ENCODE data around the gene ABCG4. TPM values are rescaled to one million over a fixed set of nuclear protein-coding genes. Genes with fewer than 3 reads are reported as not detected.

Gene ABCG4
- total RNA-seq, 2 donors from 2014 or later, result 0.85 TPM; not detected in 1

DNA sequence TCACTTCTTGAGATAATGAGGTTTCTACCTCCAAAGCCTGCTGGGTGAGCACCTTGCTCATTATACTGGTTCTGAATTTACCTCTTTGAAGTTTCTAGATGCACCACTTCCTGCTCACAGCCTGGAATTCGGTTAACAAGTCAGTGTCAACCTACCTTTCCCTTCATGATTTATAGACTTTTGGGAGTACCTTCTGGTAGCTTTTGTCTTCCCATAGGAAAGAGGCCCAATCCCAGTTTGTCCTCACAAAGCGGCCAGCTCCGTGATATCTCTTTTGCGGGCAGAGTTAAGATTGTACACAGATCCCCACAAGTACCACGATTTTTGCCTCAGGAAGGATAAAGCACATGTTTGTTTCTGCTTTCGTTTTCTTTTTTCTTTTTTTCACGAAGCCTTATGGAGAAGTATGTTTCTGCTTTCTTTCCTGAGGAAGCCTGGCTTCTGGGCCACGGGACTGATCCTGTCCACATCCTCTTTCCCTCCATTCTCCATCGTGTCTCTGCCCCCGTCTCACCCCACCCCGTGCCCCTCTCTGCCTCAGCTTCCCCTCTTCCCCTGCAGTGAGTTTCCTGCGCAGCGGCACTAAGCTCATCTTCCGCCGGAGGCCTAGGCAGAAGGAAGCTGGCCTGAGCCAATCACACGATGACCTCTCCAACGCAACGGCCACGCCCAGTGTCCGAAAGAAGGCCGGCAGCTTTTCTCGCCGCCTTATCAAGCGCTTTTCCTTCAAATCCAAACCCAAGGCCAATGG lies 33.2 kb upstream of the ABCG4 start:
- WGBS, result 65% methylated on average over 24 of the region's 24 CpGs
- intact Hi-C loops (cut with DNase I), result no loop called here
- H3K4me3 ChIP-seq, result no peak overlapping the region

DNA sequence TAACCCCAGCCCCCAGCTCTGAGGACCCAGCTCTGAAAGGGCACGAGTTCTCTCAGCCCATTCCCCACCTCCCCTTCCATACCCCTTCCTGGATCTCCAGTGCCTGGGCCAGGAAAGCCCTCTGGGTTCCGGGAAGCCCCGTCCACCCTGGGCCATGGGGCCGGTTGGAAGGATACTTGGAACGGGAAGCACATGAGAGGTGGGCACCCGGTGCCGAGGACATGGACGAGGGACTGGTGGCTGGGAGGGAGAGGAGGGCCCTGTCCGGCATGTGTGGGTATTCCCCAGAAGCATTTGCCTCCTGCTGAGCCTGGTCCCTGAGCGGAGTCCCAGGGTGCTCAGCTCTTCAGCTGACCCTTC lies 32.6 kb upstream of the ABCG4 start:
- WGBS, result 85% methylated on average over 10 of the region's 10 CpGs
- Histone ChIP-seq H3K36me3 (peaks cover 0 to 12% of the 10 kb centered on the region in 2 donors), H3K27ac (no peak overlapping the region), H3K27me3 (replicated peaks; ENCODE audit: insufficient read depth) (no peaks in the 10 kb centered on the region), H3K9me3 (no peaks in the 10 kb centered on the region), H3K4me3 (no peak overlapping the region), H3K4me1 (replicated peaks) (peaks cover 2% of the 10 kb centered on the region)
- intact Hi-C loops (cut with DNase I), result no loop called here
- no peak for DNase-seq (ENCODE audit: low spot score)
- TF ChIP-seq POLR2AphosphoS5 (IDR thresholded peaks at IDR 0.05) (no peak), POLR2A (IDR thresholded peaks at IDR 0.05) (no peak), CTCF (IDR thresholded peaks at IDR 0.05) (no peak)

More for the DNA sequence above, 33.2 kb upstream of the ABCG4 start:
- Histone ChIP-seq H3K36me3 (peaks cover 0 to 12% of the 10 kb centered on the region in 2 donors), H3K4me1 (replicated peaks) (peaks cover 2% of the 10 kb centered on the region), H3K27me3 (replicated peaks; ENCODE audit: insufficient read depth) (no peaks in the 10 kb centered on the region), H3K9me3 (no peaks in the 10 kb centered on the region), H3K27ac (no peak overlapping the region)
- DNase-seq (ENCODE audit: low spot score), result no peak
- TF ChIP-seq POLR2A (IDR thresholded peaks at IDR 0.05), result no peak
- TF ChIP-seq POLR2AphosphoS5 (IDR thresholded peaks at IDR 0.05), result no peak
- TF ChIP-seq CTCF (IDR thresholded peaks at IDR 0.05), result no peak

GRCh38 chr11:119116601-119117000 lies 32.3 kb upstream of the ABCG4 start:
- H3K27ac ChIP-seq, result no peak overlapping the region
- peaks cover 2% of the 10 kb centered on the region for H3K4me1 ChIP-seq (replicated peaks)
- no peak for DNase-seq (ENCODE audit: low spot score)
- WGBS, result 61% methylated on average over 5 of the region's 5 CpGs
- intact Hi-C loops (cut with DNase I), result no loop called here
- no peak overlapping the region for H3K4me3 ChIP-seq
- no peaks in the 10 kb centered on the region for H3K27me3 ChIP-seq (replicated peaks; ENCODE audit: insufficient read depth)
- TF ChIP-seq POLR2AphosphoS5 (IDR thresholded peaks at IDR 0.05) (no peak), POLR2A (IDR thresholded peaks at IDR 0.05) (no peak), CTCF (IDR thresholded peaks at IDR 0.05) (no peak)
- H3K36me3 ChIP-seq, result peaks cover 0 to 10% of the 10 kb centered on the region in 2 donors
- no peaks in the 10 kb centered on the region for H3K9me3 ChIP-seq

DNA sequence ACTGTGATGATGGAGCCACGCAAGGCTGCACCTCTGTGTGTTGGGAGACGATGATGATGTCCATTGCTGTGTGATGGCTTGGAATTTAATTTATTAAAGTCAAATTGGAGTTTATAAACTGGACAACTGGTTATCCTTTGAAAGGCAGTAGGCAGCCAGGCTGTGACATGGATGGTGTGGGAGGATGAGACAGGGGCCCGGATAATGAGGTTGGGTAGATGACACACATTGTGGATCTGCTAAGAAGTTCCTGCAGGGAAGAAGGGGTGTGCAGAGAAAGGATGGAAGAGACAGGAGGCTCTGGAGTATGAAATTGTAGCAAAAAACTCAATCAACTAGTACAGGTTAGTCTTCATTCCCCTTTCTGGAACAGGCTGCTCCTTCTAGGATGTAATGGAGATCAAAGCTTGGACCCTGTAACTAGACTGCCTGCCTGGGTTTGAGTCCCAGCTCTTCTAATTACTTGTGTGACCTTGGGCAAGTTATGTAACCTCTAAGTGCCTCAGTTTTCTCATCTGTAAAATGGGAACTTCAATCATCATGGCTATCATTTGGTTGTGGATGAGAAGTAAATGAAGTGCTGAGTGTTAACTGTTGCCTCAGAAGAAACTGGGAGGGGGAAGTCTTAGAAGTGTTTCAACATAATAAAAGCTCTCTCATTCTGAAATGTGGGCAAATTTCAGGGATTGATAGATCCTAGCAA lies 31.7 kb upstream of the ABCG4 start:
- no peak for DNase-seq (ENCODE audit: low spot score)
- H3K27ac ChIP-seq, result no peak overlapping the region
- H3K4me3 ChIP-seq, result no peak overlapping the region
- intact Hi-C loops (cut with DNase I), result no loop called here
- H3K9me3 ChIP-seq, result no peaks in the 10 kb centered on the region
- peaks cover 3% of the 10 kb centered on the region for H3K4me1 ChIP-seq (replicated peaks)
- peaks cover 0 to 5% of the 10 kb centered on the region in 2 donors for H3K36me3 ChIP-seq
- TF ChIP-seq POLR2AphosphoS5 (IDR thresholded peaks at IDR 0.05) (no peak), POLR2A (IDR thresholded peaks at IDR 0.05) (no peak), CTCF (IDR thresholded peaks at IDR 0.05) (no peak)
- no peaks in the 10 kb centered on the region for H3K27me3 ChIP-seq (replicated peaks; ENCODE audit: insufficient read depth)
- 94% methylated on average over 3 of the region's 3 CpGs for WGBS
